ENCODE measurements around the gene DNAL4.

DNA sequence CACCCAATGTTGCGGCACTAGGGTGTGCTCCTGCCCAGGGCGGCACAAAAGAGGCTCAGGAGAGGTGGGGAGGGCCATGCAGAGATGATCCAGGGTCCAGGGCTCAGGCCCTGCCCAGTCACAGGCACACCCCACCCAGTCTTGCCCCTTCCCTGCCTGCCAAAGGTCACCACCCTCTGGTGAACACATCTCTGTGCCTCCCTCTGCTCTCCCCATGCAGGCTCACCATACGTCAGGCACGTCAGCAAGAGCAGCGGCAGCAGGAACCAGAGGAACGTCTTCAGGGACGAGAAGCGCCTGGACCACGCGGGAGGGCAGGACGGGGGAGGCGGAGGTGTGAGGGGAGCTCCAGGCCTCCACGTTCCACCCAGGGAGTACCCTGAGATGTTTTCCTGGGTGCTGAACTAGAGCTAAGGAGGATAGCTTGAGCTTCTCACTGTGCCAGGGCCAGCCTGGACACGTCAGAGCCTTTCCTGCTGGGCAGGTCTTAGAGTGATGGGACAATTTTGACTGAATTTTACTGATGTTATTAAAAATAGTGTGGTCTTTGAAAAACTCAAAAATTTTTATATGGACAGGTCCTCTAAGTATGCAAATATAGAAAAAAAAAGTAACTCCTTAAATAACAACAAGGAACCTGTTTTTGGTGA is 45.3 kb downstream of the DNAL4 start:
- TF ChIP-seq, protein P1, sequence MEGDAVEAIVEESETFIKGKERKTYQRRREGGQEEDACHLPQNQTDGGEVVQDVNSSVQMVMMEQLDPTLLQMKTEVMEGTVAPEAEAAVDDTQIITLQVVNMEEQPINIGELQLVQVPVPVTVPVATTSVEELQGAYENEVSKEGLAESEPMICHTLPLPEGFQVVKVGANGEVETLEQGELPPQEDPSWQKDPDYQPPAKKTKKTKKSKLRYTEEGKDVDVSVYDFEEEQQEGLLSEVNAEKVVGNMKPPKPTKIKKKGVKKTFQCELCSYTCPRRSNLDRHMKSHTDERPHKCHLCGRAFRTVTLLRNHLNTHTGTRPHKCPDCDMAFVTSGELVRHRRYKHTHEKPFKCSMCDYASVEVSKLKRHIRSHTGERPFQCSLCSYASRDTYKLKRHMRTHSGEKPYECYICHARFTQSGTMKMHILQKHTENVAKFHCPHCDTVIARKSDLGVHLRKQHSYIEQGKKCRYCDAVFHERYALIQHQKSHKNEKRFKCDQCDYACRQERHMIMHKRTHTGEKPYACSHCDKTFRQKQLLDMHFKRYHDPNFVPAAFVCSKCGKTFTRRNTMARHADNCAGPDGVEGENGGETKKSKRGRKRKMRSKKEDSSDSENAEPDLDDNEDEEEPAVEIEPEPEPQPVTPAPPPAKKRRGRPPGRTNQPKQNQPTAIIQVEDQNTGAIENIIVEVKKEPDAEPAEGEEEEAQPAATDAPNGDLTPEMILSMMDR (IDR thresholded peaks at IDR 0.05): no peak
- no peak for TF ChIP-seq POLR2A (IDR thresholded peaks at IDR 0.05)
